Right atrium auricular region (tissue), 2 donors: ENCODE results near the gene MDFI. TPM values are rescaled to one million over a fixed set of nuclear protein-coding genes. Genes with fewer than 3 reads are reported as not detected.

Experiments
- DNase-seq: peaks from one replicate; pipeline ENCODE4 v3.0.0-alpha.2; 2019; ENCODE audit warnings: low spot score
- H3K27ac ChIP-seq, 2 donors: fragments of 200-600 bp; sonication (generic); 1 replicate in 1 of 2; 2 replicates in 1 of 2; pipeline ENCODE4 v1.5.1; 2016 to 2019
- H3K27me3 ChIP-seq, 2 donors: fragments of 200-600 bp; sonication (generic); one replicate each; pipeline versions ENCODE4 v1.5.1 to v1.6.0; 2017 to 2019
- H3K36me3 ChIP-seq: fragments of 200-600 bp; sonication (generic); one replicate; pipeline ENCODE4 v1.5.1; 2016
- H3K4me1 ChIP-seq, 2 donors: fragments of 200-600 bp; sonication (generic); one replicate each; pipeline versions ENCODE4 v1.5.1 to v1.6.0; 2017 to 2019
- H3K4me3 ChIP-seq, 2 donors: fragments of 200-600 bp; sonication (generic); 1 replicate in 1 of 2; 2 replicates in 1 of 2; pipeline ENCODE4 v1.5.1; 2017 to 2019; ENCODE audit warnings: mild to moderate bottlenecking in 1 of 2, moderate library complexity in 1 of 2
- H3K9me3 ChIP-seq, 2 donors: fragments of 200-600 bp; sonication (generic); one replicate each; pipeline ENCODE4 v1.5.1; 2019
- total RNA-seq, 2 donors: library from RNA; depleted of rRNA; stranded (reverse); fragments of >200 nt; gene quantifications; one replicate each; pipeline ENCODE4 v1.1.0, GENCODE V29; 2016
- TF ChIP-seq, protein P1 (sequence below), 2 donors: fragments of 200-600 bp; sonication (generic); IDR thresholded peaks; one replicate each; pipeline ENCODE4 v1.5.1; 2019; ENCODE audit warnings: antibody characterized with exemption in 2 of 2

MDFI gene
- total RNA-seq, 2 donors from 2014 or later: 1.5 to 12.3 TPM

- Histone ChIP-seq H3K36me3 (no peaks in the 10 kb centered on the region), H3K4me3 (no peak overlapping the region), H3K4me1 (peaks cover 0 to 7% of the 10 kb centered on the region in 2 donors), H3K27me3 (no peaks in the 10 kb centered on the region), H3K9me3 (no peaks in the 10 kb centered on the region), H3K27ac (no peak overlapping the region)
- TF ChIP-seq, protein P1, sequence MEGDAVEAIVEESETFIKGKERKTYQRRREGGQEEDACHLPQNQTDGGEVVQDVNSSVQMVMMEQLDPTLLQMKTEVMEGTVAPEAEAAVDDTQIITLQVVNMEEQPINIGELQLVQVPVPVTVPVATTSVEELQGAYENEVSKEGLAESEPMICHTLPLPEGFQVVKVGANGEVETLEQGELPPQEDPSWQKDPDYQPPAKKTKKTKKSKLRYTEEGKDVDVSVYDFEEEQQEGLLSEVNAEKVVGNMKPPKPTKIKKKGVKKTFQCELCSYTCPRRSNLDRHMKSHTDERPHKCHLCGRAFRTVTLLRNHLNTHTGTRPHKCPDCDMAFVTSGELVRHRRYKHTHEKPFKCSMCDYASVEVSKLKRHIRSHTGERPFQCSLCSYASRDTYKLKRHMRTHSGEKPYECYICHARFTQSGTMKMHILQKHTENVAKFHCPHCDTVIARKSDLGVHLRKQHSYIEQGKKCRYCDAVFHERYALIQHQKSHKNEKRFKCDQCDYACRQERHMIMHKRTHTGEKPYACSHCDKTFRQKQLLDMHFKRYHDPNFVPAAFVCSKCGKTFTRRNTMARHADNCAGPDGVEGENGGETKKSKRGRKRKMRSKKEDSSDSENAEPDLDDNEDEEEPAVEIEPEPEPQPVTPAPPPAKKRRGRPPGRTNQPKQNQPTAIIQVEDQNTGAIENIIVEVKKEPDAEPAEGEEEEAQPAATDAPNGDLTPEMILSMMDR (IDR thresholded peaks at IDR 0.05): no peak
- no peak for DNase-seq
These were observed 13.5 kb upstream of the MDFI start for GRCh38 chr6:41624621-41625380.

DNA sequence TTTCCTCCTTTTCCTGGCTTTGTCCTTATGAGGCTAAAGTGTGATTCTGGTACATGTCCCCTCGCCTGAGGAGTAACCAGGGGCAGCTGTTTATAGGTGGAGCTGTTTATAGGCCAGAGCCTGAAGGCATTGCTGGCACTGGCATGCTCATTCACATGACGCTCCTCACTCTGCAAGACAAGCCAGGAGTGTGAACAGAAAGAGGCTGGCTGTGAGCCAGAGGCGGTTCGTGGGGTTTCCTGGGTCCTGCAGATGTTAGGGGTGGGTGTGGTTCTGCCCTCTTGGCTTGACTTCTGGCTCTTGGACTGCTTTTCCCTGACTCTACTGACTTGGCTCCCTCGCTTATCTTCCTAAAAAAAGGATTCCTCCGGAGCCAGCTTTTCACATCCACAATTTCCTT lies 12.8 kb upstream of the MDFI start:
- Histone ChIP-seq H3K9me3 (no peaks in the 10 kb centered on the region), H3K4me3 (no peak overlapping the region), H3K27ac (no peak overlapping the region), H3K36me3 (no peaks in the 10 kb centered on the region), H3K27me3 (no peaks in the 10 kb centered on the region), H3K4me1 (peaks cover 0 to 7% of the 10 kb centered on the region in 2 donors)
- DNase-seq: no peak
- TF ChIP-seq, protein P1 (IDR thresholded peaks at IDR 0.05): no peak

DNA sequence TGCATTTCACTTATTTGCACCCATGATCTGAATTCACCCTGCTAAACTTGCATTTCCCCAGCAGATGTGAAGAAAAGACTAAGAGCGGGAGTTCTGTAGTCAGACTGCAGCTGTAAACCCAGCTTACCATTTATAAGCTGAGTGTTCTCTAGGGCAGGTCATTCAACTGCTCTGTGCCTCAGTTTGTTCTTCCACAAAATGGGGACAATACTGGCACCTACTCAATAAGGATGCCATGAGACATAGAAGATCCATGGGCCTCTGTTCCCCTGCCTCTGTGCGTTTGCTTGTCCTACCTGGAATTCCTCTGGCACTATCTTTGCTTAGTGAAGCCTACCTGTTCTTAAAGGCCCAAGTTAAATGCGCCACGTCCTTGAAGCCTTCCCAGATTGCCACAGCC lies 12.2 kb upstream of the MDFI start:
- Histone ChIP-seq H3K9me3 (no peaks in the 10 kb centered on the region), H3K27me3 (no peaks in the 10 kb centered on the region), H3K27ac (no peak overlapping the region), H3K4me3 (no peak overlapping the region), H3K36me3 (no peaks in the 10 kb centered on the region), H3K4me1 (peaks cover 0 to 7% of the 10 kb centered on the region in 2 donors)
- no peak for DNase-seq
- TF ChIP-seq, protein P1 (IDR thresholded peaks at IDR 0.05): no peak

DNA sequence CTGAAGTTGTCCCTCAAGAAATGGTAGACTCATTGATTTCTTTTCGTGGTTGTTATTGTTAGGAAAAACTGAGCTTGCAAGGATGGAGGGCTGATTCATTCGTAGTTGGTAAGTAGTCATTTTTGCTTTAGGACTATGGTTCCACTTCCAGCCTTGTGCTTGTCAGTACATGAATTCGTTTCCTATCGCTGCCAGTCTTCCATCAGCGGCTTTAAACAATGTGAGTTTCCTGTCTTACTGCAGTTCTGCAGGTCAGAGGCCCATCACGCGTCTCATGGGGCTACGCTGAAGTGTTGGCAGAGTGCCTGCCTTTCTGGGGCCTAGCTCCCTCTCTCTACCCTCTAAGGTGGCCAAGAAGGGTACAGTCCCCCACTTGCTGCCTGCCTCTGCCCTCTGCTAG lies 11.4 kb upstream of the MDFI start:
- Histone ChIP-seq H3K27ac (no peak overlapping the region), H3K36me3 (no peaks in the 10 kb centered on the region), H3K27me3 (no peaks in the 10 kb centered on the region), H3K9me3 (no peaks in the 10 kb centered on the region), H3K4me1 (peaks cover 0 to 7% of the 10 kb centered on the region in 2 donors), H3K4me3 (no peak overlapping the region)
- TF ChIP-seq, protein P1 (IDR thresholded peaks at IDR 0.05): no peak
- DNase-seq: no peak

GRCh38 chr6:41629128-41629527 lies 9.1 kb upstream of the MDFI start:
- Histone ChIP-seq H3K9me3 (no peaks in the 10 kb centered on the region), H3K4me3 (no peak overlapping the region), H3K27me3 (no peaks in the 10 kb centered on the region), H3K36me3 (no peaks in the 10 kb centered on the region), H3K27ac (no peak overlapping the region), H3K4me1 (peaks cover 0 to 7% of the 10 kb centered on the region in 2 donors)
- TF ChIP-seq, protein P1 (IDR thresholded peaks at IDR 0.05): no peak
- no peak for DNase-seq

GRCh38 chr6:41630069-41630468 lies 8.2 kb upstream of the MDFI start:
- H3K4me3 ChIP-seq: no peak overlapping the region
- DNase-seq: no peak
- TF ChIP-seq, protein P1 (IDR thresholded peaks at IDR 0.05): no peak
- H3K4me1 ChIP-seq: peaks cover 0 to 11% of the 10 kb centered on the region in 2 donors
- no peak overlapping the region for H3K27ac ChIP-seq
- no peaks in the 10 kb centered on the region for H3K36me3 ChIP-seq
- no peaks in the 10 kb centered on the region for H3K27me3 ChIP-seq
- no peaks in the 10 kb centered on the region for H3K9me3 ChIP-seq
